HG03558 (cell line): Measurements from ENCODE around the gene MORF4L2.

Source experiments
- ATAC-seq: cut with Tn5 transposase; IDR thresholded peaks from one replicate; pipeline ENCODE4 v1.9.1; 2021; ENCODE audit warnings: moderate number of reproducible peaks; ENCODE audit not compliant: unreplicated experiment; ENCODE audit errors: extremely low read depth

The MORF4L2 gene

GRCh38 chrX:103637604-103638338 lies 48.7 kb downstream of the MORF4L2 start:
- no peak for ATAC-seq

DNA sequence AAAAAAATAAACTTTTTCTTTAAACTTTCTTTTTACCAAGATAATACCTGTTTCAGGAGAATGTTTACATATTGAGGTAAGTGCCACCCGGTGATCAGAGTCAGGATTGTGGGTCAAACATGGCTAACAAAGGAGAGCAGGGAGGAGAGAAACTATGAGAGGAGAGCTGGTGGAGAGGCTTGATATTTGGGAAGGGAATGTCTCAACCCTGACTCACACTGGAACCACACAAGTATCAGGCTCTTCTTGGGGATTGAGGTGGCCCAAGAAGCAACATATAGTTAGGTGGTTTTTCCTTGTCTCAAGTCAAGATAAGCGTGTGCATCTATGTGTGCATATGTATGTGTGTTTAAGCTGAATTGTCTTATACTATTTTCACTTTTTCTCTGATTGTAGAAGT lies 51.1 kb downstream of the MORF4L2 start:
- no peak for ATAC-seq

- no peak for ATAC-seq
Measured at GRCh38 chrX:103631145-103631544, 55.4 kb downstream of the MORF4L2 start.

DNA sequence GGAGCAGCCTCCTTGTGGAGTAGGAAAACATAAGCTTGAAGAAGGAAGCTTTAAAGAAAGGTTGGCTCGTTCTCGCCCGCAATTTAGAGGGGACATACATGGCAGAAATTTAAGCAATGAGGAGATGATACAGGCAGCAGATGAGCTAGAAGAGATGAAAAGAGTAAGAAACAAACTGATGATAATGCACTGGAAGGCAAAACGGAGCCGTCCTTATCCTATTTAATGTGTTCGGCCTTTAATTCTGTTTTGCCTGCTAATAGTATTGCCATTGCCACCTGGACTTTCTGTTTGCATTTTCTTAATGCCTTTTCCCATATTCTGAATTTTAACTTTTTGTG lies 56.4 kb downstream of the MORF4L2 start:
- no peak for ATAC-seq

DNA sequence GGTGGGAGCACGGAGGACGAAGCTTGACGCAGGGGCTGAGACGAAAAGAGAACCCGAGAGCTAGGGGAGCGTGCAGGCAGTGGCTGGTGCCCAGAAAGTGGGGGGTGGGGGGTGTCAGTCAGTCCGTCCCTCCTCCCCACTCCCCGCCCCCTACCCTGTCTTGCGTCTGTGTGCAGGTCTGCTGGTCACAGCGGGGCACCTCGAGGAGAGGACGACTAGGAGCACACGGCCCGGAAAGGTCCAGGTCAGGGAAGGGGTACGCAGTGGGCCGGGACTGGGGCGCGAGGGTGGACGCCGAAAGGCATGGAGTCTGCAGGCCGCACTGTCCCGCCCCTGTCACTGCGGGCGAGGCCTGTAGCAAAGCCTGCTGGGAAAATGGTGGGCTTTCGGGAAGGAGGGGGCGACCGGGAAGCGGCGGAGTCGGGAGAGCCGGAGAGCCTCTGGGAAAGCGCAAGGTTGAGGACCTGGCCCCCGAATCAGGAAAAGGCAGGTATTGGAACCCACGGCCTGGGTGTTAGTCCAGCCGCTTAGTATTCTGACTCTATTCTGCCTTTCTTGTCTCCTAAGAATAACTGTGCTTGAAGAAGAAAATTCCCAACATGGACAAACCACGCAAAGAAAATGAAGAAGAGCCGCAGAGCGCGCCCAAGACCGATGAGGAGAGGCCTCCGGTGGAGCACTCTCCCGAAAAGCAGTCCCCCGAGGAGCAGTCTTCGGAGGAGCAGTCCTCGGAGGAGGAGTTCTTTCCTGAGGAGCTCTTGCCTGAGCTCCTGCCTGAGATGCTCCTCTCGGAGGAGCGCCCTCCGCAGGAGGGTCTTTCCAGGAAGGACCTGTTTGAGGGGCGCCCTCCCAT lies 57.0 kb downstream of the MORF4L2 start:
- no peak for ATAC-seq

- ATAC-seq, result no peak
Measured at GRCh38 chrX:103628386-103629317, 57.8 kb downstream of the MORF4L2 start, which contains the start of gene TCEAL1. Gene TCEAL1, plus strand, starts transcription at chrX:103628975. Its CDS starts 942 bp downstream, at chrX:103629917.

DNA sequence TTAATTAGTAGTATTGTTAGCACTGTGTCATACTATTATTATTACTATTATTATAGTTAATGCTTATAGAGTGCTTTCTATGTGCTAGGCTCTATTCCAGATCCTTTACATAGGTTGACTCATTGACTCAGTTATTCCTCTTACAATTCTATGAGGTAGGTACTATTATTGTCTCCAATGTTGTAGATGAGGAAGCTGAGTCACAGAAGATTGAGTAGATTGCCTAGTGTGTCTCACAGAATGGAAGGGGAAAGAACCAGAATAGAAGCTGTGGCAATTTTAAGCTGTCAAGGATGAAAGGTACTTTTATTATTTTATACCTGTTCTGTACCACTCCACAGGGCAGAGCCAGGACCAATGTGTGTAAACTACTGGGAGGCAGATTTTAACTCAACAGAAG lies 59.6 kb downstream of the MORF4L2 start:
- ATAC-seq, result no peak
